ENCODE results near the gene GJC1. TPM values are rescaled to one million over a fixed set of nuclear protein-coding genes. Genes with fewer than 3 reads are reported as not detected.
A peak's percentile ranks its signal among the peaks of the same experiment; 100 is the strongest.

GJC1 gene
- total RNA-seq, 1 donor from 2014 or later, result 8.2 TPM

- no peak for DNase-seq (ENCODE audit: low read depth)
Measured at GRCh38 chr17:44778656-44779210, 51.4 kb downstream of the GJC1 start.

- no peak for DNase-seq (ENCODE audit: low read depth)
Measured at GRCh38 chr17:44777394-44778348, 52.4 kb downstream of the GJC1 start.

- no peak for DNase-seq (ENCODE audit: low read depth)
Measured at GRCh38 chr17:44776628-44777393, 53.3 kb downstream of the GJC1 start.

- no peak for DNase-seq (ENCODE audit: low read depth)
Measured at GRCh38 chr17:44775838-44776621, 54.1 kb downstream of the GJC1 start.

- peak; percentile 97 for DNase-seq (ENCODE audit: low read depth)
Measured at GRCh38 chr17:44775136-44775837, 54.8 kb downstream of the GJC1 start.

GRCh38 chr17:44774271-44775135 is 55.6 kb downstream of the GJC1 start:
- DNase-seq (ENCODE audit: low read depth), result peak; percentile 84

GRCh38 chr17:44773140-44773539 is 56.9 kb downstream of the GJC1 start:
- no peak for DNase-seq (ENCODE audit: low read depth)

GRCh38 chr17:44772308-44773045 is 57.6 kb downstream of the GJC1 start:
- DNase-seq (ENCODE audit: low read depth), result no peak

GRCh38 chr17:44770166-44770925 is 59.7 kb downstream of the GJC1 start:
- DNase-seq (ENCODE audit: low read depth), result peak; percentile 13

GRCh38 chr17:44769647-44770084 is 60.4 kb downstream of the GJC1 start:
- no peak for DNase-seq (ENCODE audit: low read depth)

GRCh38 chr17:44769230-44769629 is 60.9 kb downstream of the GJC1 start:
- DNase-seq (ENCODE audit: low read depth), result no peak

- DNase-seq (ENCODE audit: low read depth), result no peak
Measured at GRCh38 chr17:44768505-44769142, 61.5 kb downstream of the GJC1 start.

GRCh38 chr17:44767493-44767892 is 62.6 kb downstream of the GJC1 start:
- DNase-seq (ENCODE audit: low read depth), result no peak

- peak; percentile 31 for DNase-seq (ENCODE audit: low read depth)
Measured at GRCh38 chr17:44766409-44767038, 63.6 kb downstream of the GJC1 start.

- no peak for DNase-seq (ENCODE audit: low read depth)
Measured at GRCh38 chr17:44765965-44766364, 64.1 kb downstream of the GJC1 start.

GRCh38 chr17:44763170-44763569 is 66.9 kb downstream of the GJC1 start:
- DNase-seq (ENCODE audit: low read depth), result no peak

Data from myocyte (in vitro differentiated cells).